ENCODE measurements around the gene JMJD1C.

Gene JMJD1C

DNA sequence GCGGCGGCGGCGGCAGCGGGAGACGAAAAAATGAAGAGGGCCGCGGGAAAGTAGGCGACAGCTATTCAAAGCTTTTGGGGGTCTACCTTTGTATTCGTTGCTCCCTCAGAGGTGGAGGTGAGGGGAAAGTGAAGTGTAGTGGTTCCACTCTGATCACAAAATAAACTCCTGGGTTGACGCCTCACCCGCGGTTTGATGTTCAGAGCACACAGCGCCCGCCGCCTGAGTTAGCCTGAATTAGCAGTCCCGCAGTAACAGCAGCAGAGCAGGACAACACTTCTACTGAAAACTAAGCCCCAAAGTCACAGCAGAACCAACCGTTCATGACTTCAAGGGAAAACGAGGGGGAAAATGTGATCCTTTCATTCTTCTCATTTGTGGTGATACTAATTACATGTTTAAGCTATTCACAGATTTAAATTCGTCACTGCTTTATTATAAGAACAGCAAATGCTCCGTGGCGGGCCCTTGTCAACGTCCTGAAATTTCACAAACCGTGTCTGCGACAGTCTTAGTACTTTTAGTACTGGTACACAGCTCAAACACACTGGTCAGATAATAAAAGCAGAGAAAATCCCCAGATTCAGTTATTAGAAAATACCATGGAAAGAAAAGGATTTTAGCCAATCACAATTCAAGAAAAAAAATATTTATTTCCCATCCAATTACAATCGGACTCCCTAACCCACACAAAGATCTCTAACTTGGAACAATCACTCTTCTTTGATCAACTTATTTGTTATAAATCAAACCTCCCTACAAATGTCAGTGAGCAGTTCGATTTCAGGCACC lies 563 bp upstream of the JMJD1C start:
- H3K4me3 ChIP-seq (ENCODE audit: low read length): peak overlapping the region; percentile 68
- TF ChIP-seq ZNF274 (IDR thresholded peaks at IDR 0.05; ENCODE audit: low read depth, low read length): no peak

DNA sequence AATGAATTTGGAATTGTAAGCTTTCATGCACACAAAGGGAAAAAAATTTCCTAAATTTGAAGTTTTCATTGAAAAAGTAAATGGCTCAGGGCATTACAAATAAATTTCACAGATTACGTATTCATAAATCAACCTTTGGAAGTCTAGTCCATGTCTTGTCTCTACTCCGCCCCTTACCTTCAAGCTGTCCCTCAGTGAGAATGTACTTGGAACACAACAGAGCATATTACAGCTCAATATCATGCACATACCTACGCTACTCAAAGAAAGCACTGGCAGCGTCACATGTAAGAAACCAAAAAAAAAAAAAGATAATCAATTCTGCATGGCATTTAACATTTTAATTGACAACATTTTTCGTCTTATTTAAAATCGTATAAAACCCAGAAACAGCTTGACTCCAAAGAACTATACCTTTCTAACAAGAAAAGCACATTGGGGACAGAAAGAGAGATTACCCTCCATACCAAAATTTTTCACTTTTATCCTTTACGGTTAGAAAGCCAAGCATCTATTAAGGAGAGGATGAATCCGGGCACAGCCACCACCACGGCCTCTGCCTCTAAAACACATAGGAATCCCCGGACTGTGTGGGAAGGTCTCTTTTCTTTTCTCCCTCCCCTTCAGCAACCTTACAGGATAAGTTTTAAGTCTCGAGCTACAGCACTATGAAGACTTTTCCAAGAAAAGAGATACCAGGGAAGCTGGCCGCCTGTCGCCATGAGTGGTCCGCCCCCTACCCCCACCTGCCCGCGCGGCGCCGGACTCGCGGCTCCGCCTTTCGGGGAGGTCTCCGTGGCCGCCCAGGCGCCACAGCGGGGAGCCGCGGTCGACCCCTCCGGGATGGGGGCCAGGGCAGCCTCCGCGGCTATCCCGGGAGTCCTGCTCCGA lies 1.1 kb downstream of the JMJD1C start:
- H3K4me3 ChIP-seq (ENCODE audit: low read length): peak overlapping the region; percentile 68
- no peak for TF ChIP-seq ZNF274 (IDR thresholded peaks at IDR 0.05; ENCODE audit: low read depth, low read length)

DNA sequence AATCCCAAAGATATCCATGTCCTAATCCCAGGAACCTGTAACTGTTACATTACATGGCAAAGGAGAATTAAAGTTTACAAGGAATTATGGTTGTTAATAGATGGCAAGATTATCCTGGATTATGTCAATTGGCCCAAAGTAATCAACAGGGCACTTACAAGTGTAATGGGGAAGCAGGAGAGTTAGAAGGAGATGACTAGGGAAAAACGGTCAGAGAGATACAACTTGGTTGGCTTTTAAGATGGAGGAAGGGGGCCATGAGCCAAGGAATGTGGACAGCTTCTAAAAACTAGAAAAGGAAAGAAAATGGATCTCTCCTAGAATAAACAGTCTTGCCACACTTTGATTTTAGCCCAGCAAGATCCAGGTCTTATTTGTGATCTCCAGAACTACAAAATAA lies 3.3 kb downstream of the JMJD1C start:
- H3K4me3 ChIP-seq (ENCODE audit: low read length): no peak overlapping the region
- TF ChIP-seq ZNF274 (IDR thresholded peaks at IDR 0.05; ENCODE audit: low read depth, low read length): no peak

DNA sequence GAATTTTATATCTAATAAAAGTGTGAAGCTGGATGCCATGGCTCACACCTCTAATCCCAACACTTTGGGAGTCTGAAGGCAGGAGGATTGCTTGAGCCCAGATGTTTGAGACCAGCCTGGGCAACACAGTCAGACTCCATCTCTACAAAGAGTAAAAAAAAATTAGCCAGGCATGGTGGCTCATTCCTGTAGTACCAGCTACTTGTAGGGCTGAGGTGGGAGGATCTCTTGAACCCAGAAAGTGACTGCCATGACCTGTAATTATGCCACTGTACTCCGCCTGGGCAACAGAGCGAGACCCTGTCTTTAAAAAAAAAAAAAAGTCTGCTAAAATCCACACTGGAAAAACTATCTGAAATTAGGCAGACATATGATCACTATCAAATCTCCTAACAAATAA lies 7.6 kb downstream of the JMJD1C start:
- no peak for TF ChIP-seq ZNF274 (IDR thresholded peaks at IDR 0.05; ENCODE audit: low read depth, low read length)
- no peak overlapping the region for H3K4me3 ChIP-seq (ENCODE audit: low read length)

DNA sequence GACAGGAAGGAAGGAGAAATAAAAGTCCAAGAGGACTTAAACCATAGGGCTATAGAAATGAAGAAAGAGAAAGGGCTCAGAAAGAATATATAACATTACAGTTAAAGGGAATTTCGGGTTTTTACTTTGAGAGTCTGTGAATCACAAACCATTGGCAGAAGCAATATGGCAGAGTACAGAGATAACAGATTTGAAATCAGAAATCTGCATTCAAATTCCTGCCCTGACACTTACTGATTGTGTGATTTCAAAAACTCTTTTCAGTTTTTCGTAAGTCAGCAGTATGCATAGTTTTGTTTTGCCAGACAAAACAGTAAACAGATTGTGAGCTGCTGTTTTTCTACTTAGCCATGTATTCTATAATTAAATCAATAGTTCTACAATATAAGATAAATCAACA lies 8.2 kb downstream of the JMJD1C start:
- TF ChIP-seq ZNF274 (IDR thresholded peaks at IDR 0.05; ENCODE audit: low read depth, low read length): no peak
- H3K4me3 ChIP-seq (ENCODE audit: low read length): no peak overlapping the region

DNA sequence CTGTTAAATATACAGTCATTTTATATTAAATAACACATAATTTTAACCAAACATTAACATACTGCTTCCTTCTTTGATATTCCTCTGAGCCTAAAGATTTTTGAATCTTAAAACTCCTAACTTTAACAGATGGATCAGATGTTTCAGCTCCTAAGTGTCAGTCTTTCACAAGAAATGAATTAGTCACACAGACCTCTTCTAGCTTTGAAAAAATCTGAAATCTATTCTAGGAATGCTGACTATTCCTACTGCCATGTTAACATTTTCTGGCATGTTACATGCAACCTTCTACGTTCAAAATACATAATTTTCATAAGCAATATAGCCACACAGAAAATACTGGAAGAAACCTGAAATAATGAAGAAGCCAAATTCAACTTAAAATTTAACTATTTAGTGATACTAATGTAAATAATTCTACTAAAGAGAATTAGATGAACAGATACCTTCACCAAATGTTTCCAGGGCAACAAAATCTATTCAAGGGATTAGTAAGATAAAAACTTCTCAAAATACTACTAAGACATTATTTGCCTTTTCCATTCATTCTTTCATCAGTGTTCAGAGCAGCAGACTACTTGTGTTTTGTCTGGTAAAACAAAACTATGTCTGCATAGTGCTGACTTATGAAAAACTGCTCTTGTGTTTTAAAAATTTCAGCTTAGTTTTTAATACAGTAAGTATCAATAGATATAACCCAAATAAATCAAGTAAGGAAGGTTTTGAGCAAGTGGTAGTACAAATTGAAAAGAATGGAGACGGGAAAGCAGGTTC lies 9.2 kb downstream of the JMJD1C start:
- TF ChIP-seq ZNF274 (IDR thresholded peaks at IDR 0.05; ENCODE audit: low read depth, low read length): no peak
- H3K4me3 ChIP-seq (ENCODE audit: low read length): no peak overlapping the region

DNA sequence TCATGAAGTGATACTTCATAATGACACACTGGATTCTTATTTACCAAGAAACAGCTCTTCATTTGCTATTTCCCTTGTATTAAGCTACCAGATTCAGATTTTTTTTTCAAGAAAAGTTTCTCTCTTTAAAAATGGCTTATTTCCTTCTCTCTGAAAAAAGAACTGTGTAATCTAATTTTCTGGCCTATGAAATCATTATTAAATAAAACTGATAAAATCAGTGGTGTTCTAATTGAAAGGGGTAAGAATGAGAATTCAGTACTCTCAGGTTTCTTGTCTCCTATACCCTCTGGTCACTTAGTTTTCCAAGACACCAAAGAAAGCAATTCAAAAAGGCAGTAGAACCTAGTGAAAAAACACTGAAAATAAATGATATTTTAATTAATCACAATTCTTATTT lies 10.3 kb downstream of the JMJD1C start:
- no peak overlapping the region for H3K4me3 ChIP-seq (ENCODE audit: low read length)
- no peak for TF ChIP-seq ZNF274 (IDR thresholded peaks at IDR 0.05; ENCODE audit: low read depth, low read length)

DNA sequence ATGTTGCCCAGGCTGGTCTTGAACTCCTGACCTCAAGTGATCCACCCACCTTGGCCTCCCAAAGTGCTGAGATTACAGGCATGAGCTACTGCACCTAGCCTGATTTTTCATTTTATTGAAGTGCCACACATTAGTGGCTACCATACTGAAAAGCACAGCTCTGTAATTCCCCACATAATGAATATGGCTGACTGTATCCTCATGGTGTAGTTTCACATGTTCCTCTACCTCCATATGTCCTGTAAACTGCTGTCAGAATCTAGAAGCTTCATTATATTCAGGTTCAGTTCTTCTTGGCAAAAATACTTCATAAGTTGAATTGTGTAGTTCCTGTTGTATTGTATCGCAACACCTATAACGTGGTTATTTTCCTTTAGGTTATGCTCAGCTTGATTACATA lies 11.1 kb downstream of the JMJD1C start:
- H3K4me3 ChIP-seq (ENCODE audit: low read length): no peak overlapping the region
- no peak for TF ChIP-seq ZNF274 (IDR thresholded peaks at IDR 0.05; ENCODE audit: low read depth, low read length)

DNA sequence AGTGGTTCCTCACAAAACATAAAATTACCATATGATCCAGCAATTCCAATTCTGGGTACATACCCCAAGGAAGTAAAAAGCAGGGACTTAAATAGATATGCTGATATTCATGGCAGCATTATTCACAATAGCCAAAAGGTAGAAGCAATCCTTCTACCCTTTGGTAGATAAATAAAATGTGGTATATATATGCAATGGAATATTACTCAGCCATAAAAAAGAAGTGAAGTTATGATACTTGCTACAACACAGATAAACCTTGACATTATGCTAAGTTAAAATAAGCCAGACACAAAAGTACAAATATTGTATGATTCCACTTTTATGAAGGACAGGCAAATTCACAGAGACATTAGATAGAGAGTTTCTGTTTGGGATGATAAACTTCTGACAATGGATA lies 13.3 kb downstream of the JMJD1C start:
- no peak overlapping the region for H3K4me3 ChIP-seq (ENCODE audit: low read length)
- no peak for TF ChIP-seq ZNF274 (IDR thresholded peaks at IDR 0.05; ENCODE audit: low read depth, low read length)

DNA sequence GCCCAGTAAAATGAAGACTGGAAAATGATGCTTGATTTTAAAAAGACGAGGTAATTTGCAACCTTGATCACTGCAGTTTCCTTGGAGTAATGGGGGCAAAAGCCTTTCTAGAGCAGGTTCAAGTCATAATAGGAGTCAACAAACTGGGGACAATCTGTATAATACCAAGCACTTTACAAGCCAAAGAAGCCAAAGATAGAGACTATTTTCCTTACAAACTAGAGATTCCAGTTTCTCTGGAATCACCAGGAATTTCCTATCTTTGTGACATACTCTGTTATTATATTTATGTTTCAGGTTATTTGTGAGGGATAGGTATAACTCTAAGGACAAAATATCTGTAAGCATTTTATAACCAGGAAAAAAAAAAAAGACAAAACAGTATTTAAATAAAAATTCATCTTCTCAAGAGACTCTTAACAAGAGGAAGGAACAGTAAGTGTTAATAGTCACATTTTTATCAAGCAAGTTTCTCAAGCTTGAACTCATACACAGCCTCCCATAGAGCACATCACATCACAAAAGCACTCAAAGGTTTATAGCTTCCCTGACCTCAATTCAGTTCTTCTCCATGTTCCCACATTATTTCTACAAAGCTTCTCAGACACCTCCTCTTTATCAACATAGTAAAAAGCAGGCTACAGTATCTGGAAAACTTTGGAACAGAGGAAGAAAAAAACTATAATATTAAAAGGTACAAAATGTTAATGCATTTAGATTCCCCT lies 18.9 kb downstream of the JMJD1C start:
- TF ChIP-seq ZNF274 (IDR thresholded peaks at IDR 0.05; ENCODE audit: low read depth, low read length): no peak

DNA sequence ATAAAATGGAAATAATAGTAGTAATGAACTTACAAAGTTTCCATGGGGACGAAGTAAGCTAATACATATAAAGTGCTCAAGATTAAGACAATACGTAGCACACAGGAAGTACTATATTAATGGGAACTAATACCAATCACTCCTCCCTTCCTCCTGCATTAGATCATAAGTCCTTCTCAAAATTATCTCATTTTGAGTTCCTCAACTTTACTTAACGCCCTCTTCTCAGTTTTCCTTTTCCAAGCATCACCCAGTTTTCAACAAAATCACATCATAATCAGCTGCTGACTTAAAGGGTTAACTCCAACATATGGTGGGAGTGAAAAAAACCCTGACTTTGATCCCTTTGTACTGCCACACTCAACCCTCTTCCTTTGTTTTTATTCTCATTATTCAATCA lies 24.4 kb downstream of the JMJD1C start:
- no peak for TF ChIP-seq ZNF274 (IDR thresholded peaks at IDR 0.05; ENCODE audit: low read depth, low read length)
- no peak overlapping the region for H3K4me3 ChIP-seq (ENCODE audit: low read length)

More for the DNA sequence above, 18.9 kb downstream of the JMJD1C start:
- H3K4me3 ChIP-seq (ENCODE audit: low read length): no peak overlapping the region

DNA sequence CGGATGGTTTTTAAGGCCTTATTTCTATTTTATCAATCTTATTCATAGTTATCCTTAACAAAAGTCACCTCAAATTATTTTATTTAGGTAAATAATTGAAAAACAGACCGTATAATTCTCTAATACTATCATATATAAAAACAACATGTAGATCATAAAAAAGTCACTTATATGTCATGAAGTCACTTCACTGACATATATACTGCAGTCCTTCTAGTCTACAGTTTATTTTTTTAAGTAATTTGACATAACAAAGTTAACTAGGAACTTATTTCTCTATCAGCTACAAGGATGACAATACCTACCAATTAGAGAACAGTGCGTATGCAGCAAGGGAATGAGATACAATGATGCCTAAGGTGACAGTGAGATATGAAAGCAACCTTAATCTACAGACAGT lies 26.2 kb downstream of the JMJD1C start:
- H3K4me3 ChIP-seq (ENCODE audit: low read length): no peak overlapping the region
- TF ChIP-seq ZNF274 (IDR thresholded peaks at IDR 0.05; ENCODE audit: low read depth, low read length): no peak
